Ishikawa (cell line): ENCODE measurements around the gene ARFGAP1.

Experiments used
- CEBPB ChIP-seq: IDR thresholded peaks from 2 replicates; pipeline ENCODE4 v1.6.1; 2012
- CREB1 ChIP-seq: IDR thresholded peaks from 2 replicates; pipeline ENCODE4 v1.6.1; 2012; ENCODE audit warnings: low read depth
- EGR1 ChIP-seq: IDR thresholded peaks from 2 replicates; pipeline ENCODE4 v1.6.1; 2012
- EP300 ChIP-seq: IDR thresholded peaks from 2 replicates; pipeline ENCODE4 v1.6.1; 2012; ENCODE audit warnings: borderline replicate concordance
- FOXM1 ChIP-seq: IDR thresholded peaks from 2 replicates; pipeline ENCODE4 v1.6.1; 2012; ENCODE audit warnings: low read depth, borderline replicate concordance
- NFIC ChIP-seq: IDR thresholded peaks from 2 replicates; pipeline ENCODE4 v1.6.1; 2012
- RAD21 ChIP-seq: IDR thresholded peaks from 2 replicates; pipeline ENCODE4 v1.6.1; 2012; ENCODE audit warnings: low read depth
- TAF1 ChIP-seq: IDR thresholded peaks from 2 replicates; pipeline ENCODE4 v1.6.1; 2012; ENCODE audit warnings: low read depth, mild to moderate bottlenecking
- TCF12 ChIP-seq: IDR thresholded peaks from 2 replicates; pipeline ENCODE4 v1.6.1; 2012; ENCODE audit warnings: low read depth
- TEAD4 ChIP-seq: IDR thresholded peaks from 2 replicates; pipeline ENCODE4 v1.6.1; 2012
- YY1 ChIP-seq: IDR thresholded peaks from 2 replicates; pipeline ENCODE4 v1.6.1; 2012; ENCODE audit warnings: low read depth
- ZBTB7A ChIP-seq: IDR thresholded peaks from 2 replicates; pipeline ENCODE4 v1.6.1; 2012; ENCODE audit warnings: low read depth
- TF ChIP-seq, protein P1 (sequence below): IDR thresholded peaks from 2 replicates; pipeline ENCODE4 v1.6.1; 2012
- TF ChIP-seq, protein P2 (sequence below): IDR thresholded peaks from 2 replicates; pipeline ENCODE4 v1.6.1; 2012
- TF ChIP-seq, protein P3 (sequence below): IDR thresholded peaks from 2 replicates; pipeline ENCODE4 v1.6.1; 2012; ENCODE audit warnings: low read depth, mild to moderate bottlenecking

Gene ARFGAP1

DNA sequence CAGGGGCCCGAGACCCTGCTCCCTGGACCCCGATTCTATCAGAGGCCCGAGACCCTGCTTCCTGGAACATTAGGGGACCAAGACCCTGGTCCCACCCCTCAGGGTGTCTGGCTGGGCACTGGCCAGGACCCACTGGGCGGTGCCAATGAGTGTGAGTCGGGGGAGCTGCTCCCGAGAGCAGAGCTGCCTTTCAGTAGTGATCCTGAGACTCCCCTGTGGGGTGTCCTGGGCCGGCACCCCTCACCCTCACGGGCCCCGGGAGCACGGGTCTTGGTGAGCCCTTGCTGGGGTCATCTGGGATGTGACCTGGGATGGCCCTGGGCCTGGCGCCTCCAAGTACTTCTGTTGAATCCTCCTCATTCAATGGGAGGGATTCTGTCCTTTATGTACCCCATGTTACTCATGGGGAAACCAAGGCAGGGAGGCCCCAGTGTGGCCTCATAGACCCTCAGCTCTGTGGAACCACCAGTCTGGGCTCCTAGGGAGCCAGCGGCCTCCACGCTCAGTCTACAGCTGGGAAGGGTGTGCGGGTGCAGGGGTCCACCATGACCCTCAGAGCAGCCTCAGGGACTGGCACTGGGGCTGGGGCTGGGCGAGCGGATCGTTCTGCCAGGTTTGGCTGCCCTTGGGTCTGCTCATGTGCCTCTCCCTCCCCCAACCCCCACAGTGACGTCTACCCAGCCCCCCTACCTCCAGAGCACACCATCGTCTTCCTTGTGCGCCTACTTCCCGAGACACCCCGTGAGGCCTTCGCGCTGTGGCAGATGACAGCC lies 46.0 kb downstream of the ARFGAP1 start:
- TF ChIP-seq TEAD4 = no peak
- TF ChIP-seq, protein P1, sequence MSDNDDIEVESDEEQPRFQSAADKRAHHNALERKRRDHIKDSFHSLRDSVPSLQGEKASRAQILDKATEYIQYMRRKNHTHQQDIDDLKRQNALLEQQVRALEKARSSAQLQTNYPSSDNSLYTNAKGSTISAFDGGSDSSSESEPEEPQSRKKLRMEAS = no peak
- TF ChIP-seq YY1 = no peak
- no peak for TF ChIP-seq EP300
- TF ChIP-seq, protein P2, sequence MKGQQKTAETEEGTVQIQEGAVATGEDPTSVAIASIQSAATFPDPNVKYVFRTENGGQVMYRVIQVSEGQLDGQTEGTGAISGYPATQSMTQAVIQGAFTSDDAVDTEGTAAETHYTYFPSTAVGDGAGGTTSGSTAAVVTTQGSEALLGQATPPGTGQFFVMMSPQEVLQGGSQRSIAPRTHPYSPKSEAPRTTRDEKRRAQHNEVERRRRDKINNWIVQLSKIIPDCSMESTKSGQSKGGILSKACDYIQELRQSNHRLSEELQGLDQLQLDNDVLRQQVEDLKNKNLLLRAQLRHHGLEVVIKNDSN = no peak
- no peak for TF ChIP-seq CEBPB
- TF ChIP-seq FOXM1 = no peak
- TF ChIP-seq TCF12 = no peak
- TF ChIP-seq NFIC = no peak
- no peak for TF ChIP-seq CREB1
- TF ChIP-seq EGR1 = no peak
- TF ChIP-seq TAF1 = no peak
- TF ChIP-seq, protein P3, sequence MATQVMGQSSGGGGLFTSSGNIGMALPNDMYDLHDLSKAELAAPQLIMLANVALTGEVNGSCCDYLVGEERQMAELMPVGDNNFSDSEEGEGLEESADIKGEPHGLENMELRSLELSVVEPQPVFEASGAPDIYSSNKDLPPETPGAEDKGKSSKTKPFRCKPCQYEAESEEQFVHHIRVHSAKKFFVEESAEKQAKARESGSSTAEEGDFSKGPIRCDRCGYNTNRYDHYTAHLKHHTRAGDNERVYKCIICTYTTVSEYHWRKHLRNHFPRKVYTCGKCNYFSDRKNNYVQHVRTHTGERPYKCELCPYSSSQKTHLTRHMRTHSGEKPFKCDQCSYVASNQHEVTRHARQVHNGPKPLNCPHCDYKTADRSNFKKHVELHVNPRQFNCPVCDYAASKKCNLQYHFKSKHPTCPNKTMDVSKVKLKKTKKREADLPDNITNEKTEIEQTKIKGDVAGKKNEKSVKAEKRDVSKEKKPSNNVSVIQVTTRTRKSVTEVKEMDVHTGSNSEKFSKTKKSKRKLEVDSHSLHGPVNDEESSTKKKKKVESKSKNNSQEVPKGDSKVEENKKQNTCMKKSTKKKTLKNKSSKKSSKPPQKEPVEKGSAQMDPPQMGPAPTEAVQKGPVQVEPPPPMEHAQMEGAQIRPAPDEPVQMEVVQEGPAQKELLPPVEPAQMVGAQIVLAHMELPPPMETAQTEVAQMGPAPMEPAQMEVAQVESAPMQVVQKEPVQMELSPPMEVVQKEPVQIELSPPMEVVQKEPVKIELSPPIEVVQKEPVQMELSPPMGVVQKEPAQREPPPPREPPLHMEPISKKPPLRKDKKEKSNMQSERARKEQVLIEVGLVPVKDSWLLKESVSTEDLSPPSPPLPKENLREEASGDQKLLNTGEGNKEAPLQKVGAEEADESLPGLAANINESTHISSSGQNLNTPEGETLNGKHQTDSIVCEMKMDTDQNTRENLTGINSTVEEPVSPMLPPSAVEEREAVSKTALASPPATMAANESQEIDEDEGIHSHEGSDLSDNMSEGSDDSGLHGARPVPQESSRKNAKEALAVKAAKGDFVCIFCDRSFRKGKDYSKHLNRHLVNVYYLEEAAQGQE = no peak
- TF ChIP-seq ZBTB7A = no peak
- no peak for TF ChIP-seq RAD21

DNA sequence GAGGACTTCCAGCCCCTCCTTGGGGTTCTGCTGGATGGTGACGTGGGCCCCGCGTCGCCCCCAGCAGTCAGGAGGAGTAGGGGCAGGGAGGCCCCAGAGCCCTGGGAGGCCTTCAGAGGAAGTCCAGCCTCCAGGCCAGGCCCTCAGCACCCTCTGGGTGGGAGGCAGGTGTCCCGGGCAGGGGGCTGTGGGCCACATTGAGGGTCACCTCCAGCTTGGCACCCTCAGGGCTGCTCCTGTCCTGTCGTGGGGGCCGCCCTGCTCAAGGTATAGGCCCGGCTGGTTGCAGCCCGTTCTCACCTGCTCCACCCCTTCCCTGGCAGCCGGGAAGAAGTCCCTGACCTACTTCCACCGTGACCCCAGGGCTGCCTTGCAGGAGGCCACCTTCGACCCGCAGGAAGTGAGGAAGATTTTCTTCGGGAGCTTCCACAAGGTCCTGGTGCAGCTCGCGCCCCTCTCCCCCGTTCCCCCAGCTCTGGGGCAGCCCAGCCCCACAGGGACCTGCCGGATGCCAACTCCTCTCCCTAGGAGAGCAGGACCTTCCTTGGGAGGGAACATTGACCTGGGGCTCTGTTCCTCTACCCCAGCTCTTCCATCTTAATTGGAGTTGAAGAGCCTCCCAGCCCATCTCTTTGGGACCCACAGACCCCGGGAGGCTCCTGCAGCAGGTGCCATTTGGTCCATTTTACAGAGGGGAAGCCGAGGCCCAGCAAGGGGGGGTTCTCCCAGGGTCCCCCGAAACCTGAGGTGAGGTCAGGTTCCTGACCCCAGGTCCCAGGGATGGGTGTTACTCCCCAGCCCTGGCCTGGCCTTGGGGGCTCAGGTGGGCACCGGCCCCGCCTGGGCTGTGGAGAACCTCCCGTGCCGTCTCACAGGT lies 46.8 kb downstream of the ARFGAP1 start:
- TF ChIP-seq RAD21 (no peak), CEBPB (no peak), FOXM1 (no peak), YY1 (no peak), CREB1 (no peak), EP300 (no peak), EGR1 (no peak)
- TF ChIP-seq, protein P3 = no peak
- TF ChIP-seq, protein P2 = no peak

DNA sequence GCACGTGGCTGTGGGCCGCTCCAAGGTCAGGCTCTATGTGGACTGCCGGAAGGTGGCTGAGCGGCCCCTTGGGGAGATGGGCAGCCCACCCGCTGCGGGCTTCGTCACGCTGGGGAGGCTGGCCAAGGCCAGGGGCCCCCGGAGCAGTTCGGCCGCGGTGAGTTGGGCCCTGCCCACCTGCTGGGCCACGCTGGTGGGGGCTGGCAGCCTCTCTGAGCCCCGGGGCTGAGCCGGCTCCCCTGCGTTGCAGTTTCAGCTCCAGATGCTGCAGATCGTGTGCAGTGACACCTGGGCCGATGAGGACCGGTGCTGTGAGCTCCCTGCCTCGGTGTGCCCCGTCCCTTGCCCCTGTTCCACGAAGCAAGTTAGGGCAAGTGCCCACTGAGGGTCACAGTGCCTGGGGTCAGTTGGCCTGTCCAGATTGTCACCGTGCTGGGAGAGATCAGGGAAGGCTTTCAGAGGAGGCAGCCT lies 47.5 kb downstream of the ARFGAP1 start:
- TF ChIP-seq TCF12 (no peak), EGR1 (no peak), TAF1 (no peak), NFIC (no peak), ZBTB7A (no peak), RAD21 (no peak), FOXM1 (no peak), CREB1 (no peak)
- TF ChIP-seq, protein P2 = no peak

DNA sequence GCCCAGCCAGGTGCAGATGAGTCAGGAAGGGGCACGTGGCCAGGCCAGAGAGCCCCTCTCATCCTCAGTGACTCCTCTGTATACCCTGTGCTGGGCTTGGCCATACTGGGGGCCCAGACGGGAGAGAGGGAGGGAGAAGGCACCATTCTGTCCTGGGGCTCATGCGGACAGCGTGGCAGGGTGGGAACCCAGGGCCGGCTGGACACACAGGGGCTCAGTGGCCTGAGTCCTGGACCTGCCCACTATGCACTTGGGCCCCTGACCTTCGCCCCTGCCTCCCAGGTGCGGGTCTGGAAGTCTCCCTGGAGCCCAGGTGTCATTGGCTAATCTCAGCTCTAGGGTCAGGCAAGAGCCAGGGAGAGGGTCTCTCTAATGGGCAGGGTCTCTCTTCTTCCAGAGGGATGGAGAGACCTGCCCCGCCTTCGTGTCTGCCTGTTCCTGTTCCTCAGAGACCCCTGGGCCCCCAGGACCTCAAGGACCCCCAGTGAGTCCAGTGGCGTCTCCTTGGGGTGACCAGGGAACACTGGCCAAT lies 48.1 kb downstream of the ARFGAP1 start:
- TF ChIP-seq CREB1 (no peak), YY1 (no peak), TEAD4 (no peak), CEBPB (no peak), NFIC (no peak), TCF12 (no peak), EGR1 (no peak), ZBTB7A (no peak)
- TF ChIP-seq, protein P2 = no peak
- TF ChIP-seq, protein P3 = no peak
